ENCODE data around the gene NR2C1.

Gene NR2C1

GRCh38 chr12:95014554-95014953 is 58.9 kb downstream of the NR2C1 start:
- TF ChIP-seq CTCF (IDR thresholded peaks at IDR 0.05) = no peak

GRCh38 chr12:95006206-95006605 is 67.2 kb downstream of the NR2C1 start:
- no peak for TF ChIP-seq CTCF (IDR thresholded peaks at IDR 0.05)

- TF ChIP-seq CTCF (IDR thresholded peaks at IDR 0.05) = no peak
Measured at GRCh38 chr12:95004610-95005009, 68.8 kb downstream of the NR2C1 start.

GRCh38 chr12:95003921-95004272 is 69.5 kb downstream of the NR2C1 start:
- TF ChIP-seq CTCF (IDR thresholded peaks at IDR 0.05) = no peak

GRCh38 chr12:95003213-95003920 is 70.1 kb downstream of the NR2C1 start, which contains the start of gene NDUFA12:
Gene NDUFA12, minus strand, starts transcription at chr12:95003697. Its CDS starts 17 bp downstream, at chr12:95003680.
- TF ChIP-seq CTCF (IDR thresholded peaks at IDR 0.05) = no peak

- no peak for TF ChIP-seq CTCF (IDR thresholded peaks at IDR 0.05)
Measured at GRCh38 chr12:95002754-95003153, 70.7 kb downstream of the NR2C1 start.

- TF ChIP-seq CTCF (IDR thresholded peaks at IDR 0.05) = no peak
Measured at GRCh38 chr12:94998326-94998725, 75.1 kb downstream of the NR2C1 start.

- TF ChIP-seq CTCF (IDR thresholded peaks at IDR 0.05) = no peak
Measured at GRCh38 chr12:94997726-94998125, 75.7 kb downstream of the NR2C1 start.

Data from LNCAP (cell line).